Measurements from ENCODE around the gene SLC25A21.

Gene SLC25A21

DNA sequence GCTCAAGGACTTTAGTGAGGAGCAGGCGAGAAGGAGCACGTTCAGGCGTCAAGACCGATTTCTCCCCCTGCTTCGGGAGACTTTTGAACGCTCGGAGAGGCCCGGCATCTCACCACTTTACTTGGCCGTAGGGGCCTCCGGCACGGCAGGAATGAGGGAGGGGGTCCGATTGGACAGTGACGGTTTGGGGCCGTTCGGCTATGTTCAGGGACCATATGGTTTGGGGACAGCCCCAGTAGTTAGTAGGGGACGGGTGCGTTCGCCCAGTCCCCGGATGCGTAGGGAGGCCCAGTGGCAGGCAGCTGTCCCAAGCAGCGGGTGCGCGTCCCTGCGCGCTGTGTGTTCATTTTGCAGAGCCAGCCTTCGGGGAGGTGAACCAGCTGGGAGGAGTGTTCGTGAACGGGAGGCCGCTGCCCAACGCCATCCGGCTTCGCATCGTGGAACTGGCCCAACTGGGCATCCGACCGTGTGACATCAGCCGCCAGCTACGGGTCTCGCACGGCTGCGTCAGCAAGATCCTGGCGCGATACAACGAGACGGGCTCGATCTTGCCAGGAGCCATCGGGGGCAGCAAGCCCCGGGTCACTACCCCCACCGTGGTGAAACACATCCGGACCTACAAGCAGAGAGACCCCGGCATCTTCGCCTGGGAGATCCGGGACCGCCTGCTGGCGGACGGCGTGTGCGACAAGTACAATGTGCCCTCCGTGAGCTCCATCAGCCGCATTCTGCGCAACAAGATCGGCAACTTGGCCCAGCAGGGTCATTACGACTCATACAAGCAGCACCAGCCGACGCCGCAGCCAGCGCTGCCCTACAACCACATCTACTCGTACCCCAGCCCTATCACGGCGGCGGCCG is 509.6 kb downstream of the SLC25A21 start:
- no peak for DNase-seq (ENCODE audit: low read depth in 2 of 2)

GRCh38 chr14:36662258-36662542 is 510.2 kb downstream of the SLC25A21 start:
- DNase-seq (ENCODE audit: low read depth in 2 of 2): no peak

- DNase-seq (ENCODE audit: low read depth in 2 of 2): peak in 1 of 2 donors; percentile 29
Measured at GRCh38 chr14:36661506-36662257, 510.7 kb downstream of the SLC25A21 start, which contains the start of gene PAX9. TSS of gene PAX9 (plus strand) at chr14:36661860. CDS start at chr14:36662090, 230 bp downstream.

GRCh38 chr14:36660736-36661505 is 511.5 kb downstream of the SLC25A21 start:
- no peak for DNase-seq (ENCODE audit: low read depth in 2 of 2)

GRCh38 chr14:36659822-36660735 is 512.3 kb downstream of the SLC25A21 start:
- no peak for DNase-seq (ENCODE audit: low read depth in 2 of 2)

DNA sequence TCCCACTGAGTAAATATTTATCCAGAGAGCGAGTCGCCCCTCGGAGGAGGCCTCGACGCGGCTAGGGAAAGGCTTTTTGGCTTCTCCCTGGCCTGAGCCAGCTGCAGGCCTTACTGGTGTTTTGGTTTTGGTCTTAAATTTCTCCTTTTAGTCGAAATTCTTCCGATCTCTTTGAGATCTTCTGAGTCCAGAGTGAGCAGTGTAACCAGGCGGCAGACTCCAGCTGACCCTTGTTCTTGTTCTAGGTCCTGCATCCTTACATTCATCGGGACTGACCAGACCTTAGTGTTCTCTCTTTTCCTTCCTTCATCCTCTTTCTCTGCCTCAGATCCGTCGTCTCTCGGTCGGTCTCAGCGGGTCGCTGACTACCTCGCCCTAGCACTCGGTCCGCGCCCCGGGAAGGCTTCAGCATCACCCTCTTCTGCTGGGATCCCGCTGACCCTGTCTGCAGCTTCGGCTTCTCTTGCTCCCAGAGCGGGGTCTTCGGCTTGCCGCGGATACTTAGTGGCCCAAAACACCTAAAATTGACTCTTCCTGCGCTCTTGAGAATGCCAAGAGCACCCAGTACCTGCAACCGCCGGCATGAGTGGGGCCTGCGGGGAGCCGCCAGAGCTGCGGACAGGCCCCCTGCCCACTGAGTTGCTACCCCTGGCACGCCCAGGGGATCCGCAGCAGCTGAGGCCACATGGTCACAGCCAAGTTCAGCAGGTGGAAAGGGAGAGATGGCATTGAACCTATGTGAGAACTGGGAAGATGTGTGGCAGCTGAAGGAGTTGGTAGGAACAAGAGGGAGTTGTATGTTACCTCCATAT is 513.2 kb downstream of the SLC25A21 start:
- DNase-seq (ENCODE audit: low read depth in 2 of 2): no peak

- DNase-seq (ENCODE audit: low read depth in 2 of 2): no peak
Measured at GRCh38 chr14:36658123-36659009, 514.0 kb downstream of the SLC25A21 start.

- DNase-seq (ENCODE audit: low read depth in 2 of 2): no peak
Measured at GRCh38 chr14:36657399-36658122, 514.8 kb downstream of the SLC25A21 start.

DNA sequence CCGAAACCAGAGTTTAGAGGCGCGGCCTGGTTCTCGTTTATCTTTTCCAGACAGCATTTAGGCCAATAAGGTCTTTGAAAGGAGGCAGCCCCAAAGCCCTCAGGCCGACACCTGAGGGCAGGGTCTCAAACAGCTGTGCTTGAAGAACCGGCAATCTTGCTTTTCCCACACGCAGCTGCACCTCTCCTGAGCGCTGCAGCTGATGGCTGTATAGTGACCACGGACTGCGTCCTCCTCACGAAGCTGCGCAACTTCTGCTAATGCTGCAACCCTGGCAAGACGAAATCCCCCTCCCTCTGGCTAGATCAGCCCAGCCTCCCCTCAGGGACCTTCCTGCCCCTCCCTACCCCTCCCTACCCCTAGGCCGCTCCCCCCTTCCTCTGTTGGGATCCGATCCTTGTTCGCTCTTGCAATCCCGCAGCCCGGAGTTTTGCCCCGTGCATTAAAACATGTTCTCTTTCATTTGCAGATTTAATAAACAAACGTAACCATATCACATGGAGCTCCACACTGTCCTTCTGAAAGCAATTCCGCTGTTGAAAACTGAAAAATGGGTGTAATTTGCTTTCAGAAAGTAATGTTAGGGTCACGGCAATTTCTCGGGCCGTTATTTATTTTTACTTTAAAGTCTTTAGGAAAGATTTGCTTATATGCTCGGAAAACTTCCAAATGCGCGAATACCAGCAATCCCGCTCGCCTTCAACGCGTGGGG is 515.6 kb downstream of the SLC25A21 start:
- DNase-seq (ENCODE audit: low read depth in 2 of 2): no peak

GRCh38 chr14:36655963-36656686 is 516.3 kb downstream of the SLC25A21 start:
- no peak for DNase-seq (ENCODE audit: low read depth in 2 of 2)

DNA sequence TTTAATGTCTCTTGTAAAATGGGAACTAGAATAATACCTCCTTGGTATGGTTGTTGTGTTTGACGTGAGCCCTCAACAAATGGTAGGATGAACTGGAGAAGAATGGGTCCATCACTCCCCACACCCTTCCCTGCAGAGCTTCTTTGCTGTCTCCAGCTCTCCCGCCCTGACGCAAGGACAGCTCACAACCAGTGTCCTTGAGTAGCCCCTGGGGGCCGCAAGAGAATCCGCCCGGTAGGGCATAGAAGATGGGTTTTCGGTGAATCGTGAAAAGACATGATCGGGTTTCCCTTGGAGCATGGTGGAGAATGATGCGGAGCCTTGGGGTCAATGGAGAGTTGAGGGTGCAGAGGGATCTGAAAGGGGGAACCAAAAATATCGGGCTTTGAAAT is 516.8 kb downstream of the SLC25A21 start:
- DNase-seq (ENCODE audit: low read depth in 2 of 2): no peak

DNA sequence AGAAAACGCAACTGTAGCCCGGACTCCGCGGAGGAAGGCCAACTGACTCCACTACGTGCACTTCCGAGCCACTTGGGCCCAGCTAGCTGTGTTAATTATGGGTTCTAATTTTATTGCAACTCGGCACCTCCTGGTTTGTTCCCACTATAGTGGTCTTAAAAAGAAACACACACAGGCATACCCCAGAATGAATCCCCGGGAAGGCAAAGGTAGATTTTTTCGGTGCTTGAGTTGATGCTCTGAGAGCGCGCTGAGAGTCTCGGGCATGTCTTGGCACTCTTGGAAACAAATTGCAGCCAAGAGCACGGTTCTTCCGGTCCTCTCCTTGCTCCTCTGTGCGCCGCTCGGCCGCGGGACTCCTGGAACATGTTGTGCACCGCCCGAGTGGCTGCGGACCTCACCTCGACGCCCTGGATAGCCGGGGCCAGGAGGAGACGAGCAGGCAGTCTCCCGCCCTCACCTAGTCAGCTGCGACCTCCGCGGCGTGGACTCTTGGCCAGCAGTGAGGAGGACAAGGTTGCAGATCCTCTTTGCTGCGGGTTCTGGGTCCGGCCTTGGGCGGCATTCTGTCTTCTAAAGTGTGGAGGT is 517.5 kb downstream of the SLC25A21 start:
- DNase-seq (ENCODE audit: low read depth in 2 of 2): no peak

DNA sequence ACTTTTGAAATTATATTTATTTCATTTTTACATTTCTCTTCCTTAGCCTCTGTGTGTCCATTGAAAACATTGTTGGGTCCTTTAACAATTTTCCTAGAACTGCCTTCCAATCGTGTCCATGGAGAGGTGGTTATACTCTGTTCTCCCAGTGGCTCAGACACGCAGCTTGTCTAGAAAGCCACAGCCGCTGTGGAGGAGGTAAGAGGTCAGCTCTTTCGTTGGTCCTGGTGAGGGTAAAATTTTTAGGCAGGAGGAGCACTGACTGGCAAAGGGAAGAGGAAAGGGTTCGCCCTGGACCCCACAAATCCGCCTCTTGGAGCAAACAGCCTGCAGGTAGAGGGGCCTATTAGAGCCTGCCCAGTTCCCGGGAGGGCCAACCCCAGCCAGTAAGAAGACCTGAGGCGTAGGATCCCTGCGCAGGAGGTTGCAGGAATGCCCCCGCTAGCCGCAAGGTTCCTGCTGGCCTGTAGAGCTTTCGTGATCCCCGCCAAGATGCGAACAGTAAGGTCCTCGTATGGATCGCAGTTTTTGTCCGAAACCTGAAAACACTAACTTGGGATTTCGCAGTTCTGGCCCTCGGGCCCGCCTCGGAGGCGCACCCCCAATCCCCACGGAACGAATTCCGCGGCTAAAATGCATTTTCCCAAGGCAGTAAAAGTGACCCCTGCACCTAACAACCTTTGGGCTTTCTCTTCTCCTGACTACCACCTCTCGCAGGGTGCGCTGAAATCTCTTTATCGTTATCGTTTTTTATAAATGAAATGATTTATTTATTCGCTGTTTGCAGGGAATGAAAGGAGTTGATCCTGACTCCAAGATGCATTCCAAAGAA is 518.2 kb downstream of the SLC25A21 start:
- no peak for DNase-seq (ENCODE audit: low read depth in 2 of 2)

DNA sequence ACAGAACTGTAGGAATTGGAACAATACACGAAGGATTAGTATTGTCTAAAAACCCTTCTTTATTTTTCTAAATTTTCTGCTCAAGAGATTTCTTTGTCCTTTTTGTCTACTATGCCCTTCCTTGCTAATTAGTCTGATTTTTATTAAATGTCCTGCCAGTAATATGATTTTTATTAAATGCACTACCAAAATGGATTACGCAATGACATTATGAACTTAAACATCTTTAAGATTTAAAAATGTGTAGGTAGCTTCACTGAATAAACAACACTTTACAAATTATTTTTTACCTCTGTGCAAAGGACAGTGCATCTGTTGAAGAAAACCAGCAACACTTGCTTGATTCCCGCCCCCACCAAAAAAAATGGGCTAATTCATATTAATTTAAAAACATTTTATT is 519.0 kb downstream of the SLC25A21 start:
- no peak for DNase-seq (ENCODE audit: low read depth in 2 of 2)

- no peak for DNase-seq (ENCODE audit: low read depth in 2 of 2)
Measured at GRCh38 chr14:36652542-36653201, 519.7 kb downstream of the SLC25A21 start.

Measured in stimulated activated CD4-positive, alpha-beta T cell treated with anti-CD3 and anti-CD28 coated beads, Interleukin-4, amount 100 ng/mL, for 48 hours (primary cell).